Measurements from ENCODE around the gene NCR2. TPM values are rescaled to one million over a fixed set of nuclear protein-coding genes. Genes with fewer than 3 reads are reported as not detected.

The NCR2 gene
- total RNA-seq, 1 experiment from 2014 or later, result not detected

DNA sequence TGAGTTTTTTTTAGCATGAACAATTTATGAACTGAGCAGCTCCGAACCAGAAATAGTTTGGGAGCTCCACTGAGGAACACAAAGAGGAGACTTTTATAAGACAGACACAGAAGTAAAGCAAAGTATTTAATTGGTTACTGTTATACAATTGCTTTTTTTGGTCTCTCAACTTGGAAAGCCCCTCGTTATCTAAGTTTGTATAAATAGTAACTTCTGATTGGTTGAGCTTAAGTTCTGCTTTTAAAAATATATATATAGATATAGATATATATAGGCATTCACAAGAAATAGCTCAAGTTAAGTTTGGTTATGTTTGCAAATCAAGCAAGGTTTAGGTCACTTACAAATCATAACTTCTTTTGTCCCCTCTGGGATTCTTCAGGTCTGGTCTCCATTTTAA lies 20.2 kb upstream of the NCR2 start:
- TF ChIP-seq, protein P1, sequence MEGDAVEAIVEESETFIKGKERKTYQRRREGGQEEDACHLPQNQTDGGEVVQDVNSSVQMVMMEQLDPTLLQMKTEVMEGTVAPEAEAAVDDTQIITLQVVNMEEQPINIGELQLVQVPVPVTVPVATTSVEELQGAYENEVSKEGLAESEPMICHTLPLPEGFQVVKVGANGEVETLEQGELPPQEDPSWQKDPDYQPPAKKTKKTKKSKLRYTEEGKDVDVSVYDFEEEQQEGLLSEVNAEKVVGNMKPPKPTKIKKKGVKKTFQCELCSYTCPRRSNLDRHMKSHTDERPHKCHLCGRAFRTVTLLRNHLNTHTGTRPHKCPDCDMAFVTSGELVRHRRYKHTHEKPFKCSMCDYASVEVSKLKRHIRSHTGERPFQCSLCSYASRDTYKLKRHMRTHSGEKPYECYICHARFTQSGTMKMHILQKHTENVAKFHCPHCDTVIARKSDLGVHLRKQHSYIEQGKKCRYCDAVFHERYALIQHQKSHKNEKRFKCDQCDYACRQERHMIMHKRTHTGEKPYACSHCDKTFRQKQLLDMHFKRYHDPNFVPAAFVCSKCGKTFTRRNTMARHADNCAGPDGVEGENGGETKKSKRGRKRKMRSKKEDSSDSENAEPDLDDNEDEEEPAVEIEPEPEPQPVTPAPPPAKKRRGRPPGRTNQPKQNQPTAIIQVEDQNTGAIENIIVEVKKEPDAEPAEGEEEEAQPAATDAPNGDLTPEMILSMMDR (IDR thresholded peaks at IDR 0.05; ENCODE audit: unreplicated experiment), result no peak
- Mint-ChIP-seq H3K9me3 (ENCODE audit: unreplicated experiment) (no peaks in the 10 kb centered on the region), H3K27ac (ENCODE audit: low read depth, unreplicated experiment) (no peak overlapping the region), H3K27me3 (ENCODE audit: insufficient read depth, unreplicated experiment) (peaks cover 78% of the 10 kb centered on the region), H3K4me1 (ENCODE audit: insufficient read depth, unreplicated experiment) (peaks cover 14% of the 10 kb centered on the region), H3K4me3 (ENCODE audit: unreplicated experiment) (no peak overlapping the region), H3K36me3 (ENCODE audit: insufficient read depth, unreplicated experiment) (no peaks in the 10 kb centered on the region)
- ChIA-PET POLR2A (no interaction called here), CTCF (interaction anchor here (0.6 to 1.2 kb wide), 4 partner anchors 8 to 1867 kb away, joined by 3 to 4 read pairs (median 4); no protein-coding TSS in a partner anchor)
- DNase-seq (ENCODE audit: unreplicated experiment), result no peak
- intact Hi-C loops (cut with micrococcal nuclease), result no loop called here
- BruUV-seq (replicated peaks), result no TSS peak

DNA sequence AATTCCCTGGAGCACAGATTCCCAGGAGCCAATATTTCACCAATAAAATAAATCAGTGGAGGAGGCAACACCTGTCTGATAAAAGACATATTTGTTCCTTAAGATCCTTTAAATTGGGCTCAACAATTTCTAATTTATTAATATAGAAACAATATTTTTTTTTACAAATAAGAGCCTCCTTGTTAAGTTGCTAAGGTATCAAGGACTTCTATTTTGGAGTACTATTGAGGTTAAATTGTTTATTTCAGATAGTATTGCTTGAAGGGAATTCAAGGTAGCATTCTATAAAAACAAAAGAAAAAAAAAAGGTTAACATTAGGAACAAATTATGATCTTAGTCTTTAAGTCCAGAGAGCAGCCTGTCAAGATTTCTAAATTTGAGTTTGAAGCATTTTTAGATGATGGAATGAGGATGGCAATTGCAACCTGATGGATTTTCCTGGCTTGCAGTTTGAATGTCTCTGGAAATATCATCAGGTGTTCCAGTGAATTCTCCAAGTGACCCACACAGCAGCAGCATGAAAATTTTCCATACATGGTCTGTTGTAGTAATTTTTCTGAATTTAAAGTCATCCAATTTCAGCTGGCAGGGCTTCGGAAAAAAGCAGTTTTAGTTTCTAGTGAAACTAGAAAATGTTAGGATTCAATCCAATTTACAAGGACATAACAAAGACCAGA lies 19.3 kb upstream of the NCR2 start:
- Mint-ChIP-seq H3K4me1 (ENCODE audit: insufficient read depth, unreplicated experiment) (peaks cover 17% of the 10 kb centered on the region), H3K4me3 (ENCODE audit: unreplicated experiment) (no peak overlapping the region), H3K27me3 (ENCODE audit: insufficient read depth, unreplicated experiment) (peaks cover 77% of the 10 kb centered on the region), H3K27ac (ENCODE audit: low read depth, unreplicated experiment) (no peak overlapping the region), H3K36me3 (ENCODE audit: insufficient read depth, unreplicated experiment) (no peaks in the 10 kb centered on the region), H3K9me3 (ENCODE audit: unreplicated experiment) (no peaks in the 10 kb centered on the region)
- no peak for DNase-seq (ENCODE audit: unreplicated experiment)
- ChIA-PET POLR2A (no interaction called here), CTCF (interaction anchor here (1.2 kb wide), 3 partner anchors 9 to 1868 kb away, joined by 3 to 4 read pairs (median 4); no protein-coding TSS in a partner anchor)
- no TSS peak for BruUV-seq (replicated peaks)
- TF ChIP-seq, protein P1 (IDR thresholded peaks at IDR 0.05; ENCODE audit: unreplicated experiment), result no peak
- intact Hi-C loops (cut with micrococcal nuclease), result no loop called here

- Mint-ChIP-seq H3K27me3 (ENCODE audit: insufficient read depth, unreplicated experiment) (peaks cover 55% of the 10 kb centered on the region), H3K9me3 (ENCODE audit: unreplicated experiment) (no peaks in the 10 kb centered on the region), H3K36me3 (ENCODE audit: insufficient read depth, unreplicated experiment) (no peaks in the 10 kb centered on the region), H3K4me3 (ENCODE audit: unreplicated experiment) (no peak overlapping the region), H3K4me1 (ENCODE audit: insufficient read depth, unreplicated experiment) (peaks cover 21% of the 10 kb centered on the region), H3K27ac (ENCODE audit: low read depth, unreplicated experiment) (no peak overlapping the region)
- TF ChIP-seq, protein P1 (IDR thresholded peaks at IDR 0.05; ENCODE audit: unreplicated experiment), result no peak
- intact Hi-C loops (cut with micrococcal nuclease), result loop anchor here (1.0 to 2.0 kb wide), 3 partner anchors 12 to 135 kb away; no protein-coding TSS in a partner anchor
- POLR2A ChIA-PET, result interaction anchor here (0.8 kb wide), 1 partner anchor 12 kb away, joined by 3 read pairs; no protein-coding TSS in a partner anchor
- no peak for DNase-seq (ENCODE audit: unreplicated experiment)
- BruUV-seq (replicated peaks), result no TSS peak
- CTCF ChIA-PET, result interaction anchor here (0.7 to 6.0 kb wide), 13 partner anchors 11 to 479 kb away, joined by 3 to 113 read pairs (median 4); no protein-coding TSS in a partner anchor
Observed at GRCh38 chr6:41318261-41318653, 17.2 kb upstream of the NCR2 start.

- peaks cover 21% of the 10 kb centered on the region for H3K4me1 Mint-ChIP-seq (ENCODE audit: insufficient read depth, unreplicated experiment)
- no peak overlapping the region for H3K4me3 Mint-ChIP-seq (ENCODE audit: unreplicated experiment)
- no peaks in the 10 kb centered on the region for H3K9me3 Mint-ChIP-seq (ENCODE audit: unreplicated experiment)
- POLR2A ChIA-PET, result interaction anchor here (0.8 to 1.4 kb wide), 3 partner anchors 12 to 215 kb away, joined by 3 to 6 read pairs (median 3); no protein-coding TSS in a partner anchor
- TF ChIP-seq, protein P1 (IDR thresholded peaks at IDR 0.05; ENCODE audit: unreplicated experiment), result peak; percentile 98
- BruUV-seq (replicated peaks), result no TSS peak
- intact Hi-C loops (cut with micrococcal nuclease), result loop anchor here (1.0 to 2.0 kb wide), 4 partner anchors 13 to 227 kb away; no protein-coding TSS in a partner anchor
- DNase-seq (ENCODE audit: unreplicated experiment), result peak; percentile 74
- CTCF ChIA-PET, result interaction anchor here (0.6 to 6.0 kb wide), 34 partner anchors 9 to 1428 kb away, joined by 3 to 113 read pairs (median 4); no protein-coding TSS in a partner anchor
- no peaks in the 10 kb centered on the region for H3K36me3 Mint-ChIP-seq (ENCODE audit: insufficient read depth, unreplicated experiment)
- peaks cover 49% of the 10 kb centered on the region for H3K27me3 Mint-ChIP-seq (ENCODE audit: insufficient read depth, unreplicated experiment)
- no peak overlapping the region for H3K27ac Mint-ChIP-seq (ENCODE audit: low read depth, unreplicated experiment)
Observed at GRCh38 chr6:41318654-41319565, 16.5 kb upstream of the NCR2 start.

Measured in MCF 10A (cell line).